ENCODE measurements around the gene HS3ST2. TPM values are rescaled to one million over a fixed set of nuclear protein-coding genes. Genes with fewer than 3 reads are reported as not detected.
A peak's percentile ranks its signal among the peaks of the same experiment; 100 is the strongest.
"Not testable (repeated sequence)": the region's sequence is repeated elsewhere in the genome, so short reads cannot be mapped to it uniquely, and the experiment has no call there.

HS3ST2 gene
- total RNA-seq, 1 donor from 2014 or later, result not detected

DNA sequence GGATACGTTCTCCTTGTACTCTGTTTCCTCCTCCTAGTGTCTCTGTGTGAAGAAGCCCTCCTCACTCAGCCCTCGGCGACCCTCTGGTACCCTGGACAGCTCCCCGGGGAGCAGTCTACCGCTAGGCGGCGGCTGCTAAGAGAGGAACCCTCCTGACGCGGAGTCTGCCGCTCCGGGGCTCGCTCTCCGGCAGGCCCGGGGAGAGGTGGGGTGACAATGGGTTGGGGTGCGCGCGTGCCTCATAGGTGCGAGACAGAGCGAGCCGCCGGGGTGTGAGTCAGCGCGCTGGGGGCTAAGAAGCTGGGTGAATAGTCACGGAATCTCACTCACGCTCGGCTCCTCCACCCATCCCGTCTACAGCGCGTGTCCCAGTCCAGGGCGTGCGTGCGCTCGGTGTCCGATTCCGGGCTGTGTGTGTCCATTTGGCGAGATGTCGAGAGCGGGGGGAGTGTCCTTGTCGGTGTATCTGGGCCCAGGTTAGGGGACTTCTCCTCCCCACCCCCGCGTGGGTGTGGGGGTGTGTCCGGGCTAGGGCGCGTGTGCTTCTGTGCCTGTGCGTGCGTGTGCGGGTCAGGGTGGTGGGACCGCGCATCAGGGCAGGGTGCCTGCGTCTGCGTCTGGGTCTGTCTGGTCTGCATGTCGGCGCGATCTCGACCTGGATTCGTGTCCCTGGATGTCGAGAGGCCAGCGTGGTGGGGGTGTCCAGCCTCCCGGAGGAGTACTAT is 577 bp upstream of the HS3ST2 start:
- H3K4me3 Mint-ChIP-seq, result peak overlapping the region; percentile 65
- peak; percentile 80 to 91 for DNase-seq (ENCODE audit: low spot score in 2 of 2, unreplicated experiment in 2 of 2)
- no peaks in the 10 kb centered on the region for H3K9me3 Mint-ChIP-seq
- H3K36me3 Mint-ChIP-seq, result no peaks in the 10 kb centered on the region
- H3K4me1 Mint-ChIP-seq, result peaks cover 8% of the 10 kb centered on the region
- H3K27me3 Mint-ChIP-seq (ENCODE audit: low read depth), result peaks cover 76% of the 10 kb centered on the region
- TF ChIP-seq, protein P1, sequence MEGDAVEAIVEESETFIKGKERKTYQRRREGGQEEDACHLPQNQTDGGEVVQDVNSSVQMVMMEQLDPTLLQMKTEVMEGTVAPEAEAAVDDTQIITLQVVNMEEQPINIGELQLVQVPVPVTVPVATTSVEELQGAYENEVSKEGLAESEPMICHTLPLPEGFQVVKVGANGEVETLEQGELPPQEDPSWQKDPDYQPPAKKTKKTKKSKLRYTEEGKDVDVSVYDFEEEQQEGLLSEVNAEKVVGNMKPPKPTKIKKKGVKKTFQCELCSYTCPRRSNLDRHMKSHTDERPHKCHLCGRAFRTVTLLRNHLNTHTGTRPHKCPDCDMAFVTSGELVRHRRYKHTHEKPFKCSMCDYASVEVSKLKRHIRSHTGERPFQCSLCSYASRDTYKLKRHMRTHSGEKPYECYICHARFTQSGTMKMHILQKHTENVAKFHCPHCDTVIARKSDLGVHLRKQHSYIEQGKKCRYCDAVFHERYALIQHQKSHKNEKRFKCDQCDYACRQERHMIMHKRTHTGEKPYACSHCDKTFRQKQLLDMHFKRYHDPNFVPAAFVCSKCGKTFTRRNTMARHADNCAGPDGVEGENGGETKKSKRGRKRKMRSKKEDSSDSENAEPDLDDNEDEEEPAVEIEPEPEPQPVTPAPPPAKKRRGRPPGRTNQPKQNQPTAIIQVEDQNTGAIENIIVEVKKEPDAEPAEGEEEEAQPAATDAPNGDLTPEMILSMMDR (IDR thresholded peaks at IDR 0.05; ENCODE audit: unreplicated experiment), result peak; percentile 82
- H3K27ac Mint-ChIP-seq, result no peak overlapping the region

DNA sequence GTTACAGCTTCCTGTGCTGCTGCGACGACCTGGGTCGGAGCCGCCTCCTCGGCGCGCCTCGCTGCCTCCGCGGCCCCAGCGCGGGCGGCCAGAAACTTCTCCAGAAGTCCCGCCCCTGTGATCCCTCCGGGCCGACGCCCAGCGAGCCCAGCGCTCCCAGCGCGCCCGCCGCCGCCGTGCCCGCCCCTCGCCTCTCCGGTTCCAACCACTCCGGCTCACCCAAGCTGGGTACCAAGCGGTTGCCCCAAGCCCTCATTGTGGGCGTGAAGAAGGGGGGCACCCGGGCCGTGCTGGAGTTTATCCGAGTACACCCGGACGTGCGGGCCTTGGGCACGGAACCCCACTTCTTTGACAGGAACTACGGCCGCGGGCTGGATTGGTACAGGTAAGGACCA is 746 bp downstream of the HS3ST2 start:
- H3K27ac Mint-ChIP-seq, result no peak overlapping the region
- H3K4me1 Mint-ChIP-seq, result peaks cover 8% of the 10 kb centered on the region
- peaks cover 76% of the 10 kb centered on the region for H3K27me3 Mint-ChIP-seq (ENCODE audit: low read depth)
- no peak overlapping the region for H3K4me3 Mint-ChIP-seq
- TF ChIP-seq, protein P1 (IDR thresholded peaks at IDR 0.05; ENCODE audit: unreplicated experiment), result no peak
- peak in 1 of 2 experiments; percentile 18 for DNase-seq (ENCODE audit: low spot score in 2 of 2, unreplicated experiment in 2 of 2)
- H3K9me3 Mint-ChIP-seq, result no peaks in the 10 kb centered on the region
- no peaks in the 10 kb centered on the region for H3K36me3 Mint-ChIP-seq

DNA sequence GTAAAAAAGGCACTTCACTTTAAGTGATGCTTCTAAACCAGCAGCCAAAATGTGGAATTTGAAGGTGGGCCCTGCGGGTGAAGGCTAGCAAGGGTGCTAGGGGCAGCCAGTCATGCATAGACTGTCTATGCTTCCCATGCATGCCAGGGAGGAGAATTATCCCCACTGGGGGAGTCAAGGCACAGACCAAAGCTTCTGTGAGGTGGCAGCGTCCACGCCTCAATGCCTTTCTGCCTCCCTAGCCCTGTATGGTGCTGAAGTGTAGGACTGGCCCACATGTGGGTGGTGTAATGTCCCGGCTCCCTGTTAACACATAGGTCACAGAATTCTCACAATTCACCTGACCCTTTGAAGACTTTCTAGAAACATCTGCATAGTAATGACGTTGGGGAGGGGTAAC is 1.9 kb downstream of the HS3ST2 start:
- H3K27me3 Mint-ChIP-seq (ENCODE audit: low read depth), result peaks cover 81% of the 10 kb centered on the region
- peaks cover 8% of the 10 kb centered on the region for H3K4me1 Mint-ChIP-seq
- no peaks in the 10 kb centered on the region for H3K9me3 Mint-ChIP-seq
- no peaks in the 10 kb centered on the region for H3K36me3 Mint-ChIP-seq
- TF ChIP-seq, protein P1 (IDR thresholded peaks at IDR 0.05; ENCODE audit: unreplicated experiment), result no peak
- no peak overlapping the region for H3K27ac Mint-ChIP-seq
- no peak for DNase-seq (ENCODE audit: low spot score in 2 of 2, unreplicated experiment in 2 of 2)
- H3K4me3 Mint-ChIP-seq, result no peak overlapping the region

DNA sequence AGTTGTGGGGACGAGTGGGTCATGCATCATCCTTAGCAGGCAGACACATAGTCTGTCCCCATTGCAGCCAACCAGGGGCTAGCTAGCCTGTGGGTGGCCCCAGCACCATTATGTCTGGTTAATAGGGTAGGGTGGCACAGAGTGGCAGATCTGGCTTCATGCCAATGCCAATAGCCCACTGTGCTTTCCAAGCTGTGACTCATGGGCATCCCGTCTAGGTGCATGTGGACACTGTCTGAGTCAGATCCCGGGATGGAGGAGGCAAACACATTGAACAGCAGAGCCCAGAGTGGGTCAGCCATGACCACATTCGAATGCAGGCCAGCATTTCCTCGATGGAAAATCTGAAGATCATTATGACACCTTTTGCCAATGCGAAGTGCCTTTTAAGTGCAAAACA is 2.5 kb downstream of the HS3ST2 start:
- H3K27me3 Mint-ChIP-seq (ENCODE audit: low read depth), result peaks cover 86% of the 10 kb centered on the region
- no peak overlapping the region for H3K27ac Mint-ChIP-seq
- H3K4me3 Mint-ChIP-seq, result no peak overlapping the region
- no peak for DNase-seq (ENCODE audit: low spot score in 2 of 2, unreplicated experiment in 2 of 2)
- H3K4me1 Mint-ChIP-seq, result peaks cover 8% of the 10 kb centered on the region
- H3K9me3 Mint-ChIP-seq, result no peaks in the 10 kb centered on the region
- no peaks in the 10 kb centered on the region for H3K36me3 Mint-ChIP-seq
- TF ChIP-seq, protein P1 (IDR thresholded peaks at IDR 0.05; ENCODE audit: unreplicated experiment), result no peak

DNA sequence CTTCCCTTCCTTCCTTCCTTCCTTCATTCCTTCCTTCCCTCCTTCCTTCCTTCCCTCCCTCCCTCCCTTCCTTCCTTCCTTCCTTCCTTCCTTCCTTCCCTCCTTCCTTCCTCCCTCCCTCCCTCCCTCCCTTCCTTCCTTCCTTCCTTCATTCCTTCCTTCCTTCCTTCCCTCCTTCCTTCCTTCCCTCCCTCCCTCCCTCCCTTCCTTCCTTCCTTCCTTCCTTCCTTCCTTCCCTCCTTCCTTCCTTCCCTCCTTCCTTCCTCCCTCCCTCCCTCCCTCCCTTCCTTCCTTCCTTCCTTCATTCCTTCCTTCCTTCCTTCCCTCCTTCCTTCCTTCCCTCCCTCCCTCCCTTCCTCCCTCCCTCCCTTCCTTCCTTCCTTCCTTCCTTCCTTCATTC is 4.8 kb downstream of the HS3ST2 start:
- not testable (repeated sequence) for H3K36me3 Mint-ChIP-seq; H3K4me1 Mint-ChIP-seq; H3K9me3 Mint-ChIP-seq; H3K4me3 Mint-ChIP-seq; H3K27ac Mint-ChIP-seq; DNase-seq (ENCODE audit: low spot score in 2 of 2, unreplicated experiment in 2 of 2)
- peaks cover 73% of the 10 kb centered on the region for H3K27me3 Mint-ChIP-seq (ENCODE audit: low read depth)

DNA sequence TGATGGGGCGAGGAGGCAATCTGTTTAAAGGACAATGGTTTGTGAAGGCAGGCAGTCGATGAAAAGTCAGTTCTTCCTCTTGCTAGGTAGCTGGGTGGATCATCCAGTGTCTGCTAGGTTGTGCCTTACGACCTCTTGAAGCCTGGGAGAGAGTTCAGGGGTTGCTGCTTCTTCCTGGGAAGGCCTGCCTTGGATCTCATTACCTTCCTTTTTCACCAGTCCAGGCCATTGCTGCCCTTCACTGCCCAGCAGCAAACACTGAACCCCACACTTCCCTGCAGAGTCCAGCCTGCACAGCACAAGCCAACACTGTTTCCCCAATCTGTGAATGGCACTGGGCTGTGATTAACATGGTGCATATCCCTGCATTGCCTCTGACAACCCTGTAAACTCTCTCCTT is 24.7 kb downstream of the HS3ST2 start:
- H3K27me3 Mint-ChIP-seq (ENCODE audit: low read depth), result peaks cover 37% of the 10 kb centered on the region
- TF ChIP-seq, protein P1 (IDR thresholded peaks at IDR 0.05; ENCODE audit: unreplicated experiment), result no peak
- H3K9me3 Mint-ChIP-seq, result no peaks in the 10 kb centered on the region
- no peaks in the 10 kb centered on the region for H3K36me3 Mint-ChIP-seq
- no peaks in the 10 kb centered on the region for H3K4me1 Mint-ChIP-seq
- no peak overlapping the region for H3K4me3 Mint-ChIP-seq
- H3K27ac Mint-ChIP-seq, result no peak overlapping the region
- no peak for DNase-seq (ENCODE audit: low spot score in 2 of 2, unreplicated experiment in 2 of 2)

DNA sequence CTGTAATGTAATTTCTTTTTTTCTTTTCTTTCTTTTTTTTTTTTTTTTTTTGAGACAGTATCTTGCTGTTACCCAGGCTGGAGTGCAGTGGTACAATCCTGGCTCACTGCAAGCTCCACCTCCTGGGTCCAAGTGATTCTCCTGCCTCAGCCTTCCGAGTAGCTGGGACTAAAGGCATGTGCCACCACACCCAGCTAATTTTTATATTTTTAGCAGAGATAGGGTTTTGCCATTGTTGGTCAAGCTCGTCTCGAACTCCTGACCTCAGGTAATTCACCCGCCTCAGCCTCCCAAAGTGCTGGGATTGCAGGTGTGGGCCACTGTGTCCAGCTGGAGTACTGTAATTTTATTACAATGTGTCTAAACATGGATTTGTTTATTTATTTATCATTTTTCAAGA is 28.1 kb downstream of the HS3ST2 start:
- H3K27ac Mint-ChIP-seq; DNase-seq (ENCODE audit: low spot score in 2 of 2, unreplicated experiment in 2 of 2); H3K36me3 Mint-ChIP-seq; H3K4me1 Mint-ChIP-seq; H3K9me3 Mint-ChIP-seq; H3K4me3 Mint-ChIP-seq: not testable (repeated sequence)
- peaks cover 26% of the 10 kb centered on the region for H3K27me3 Mint-ChIP-seq (ENCODE audit: low read depth)
